Liver (tissue), 9 donors: ENCODE data around the gene USP37. TPM values are rescaled to one million over a fixed set of nuclear protein-coding genes. Genes with fewer than 3 reads are reported as not detected.

Experiments
- DNase-seq: peaks from one replicate; pipeline ENCODE4 v3.0.0-alpha.2; 2017; ENCODE audit warnings: low spot score
- H3K27ac ChIP-seq, 2 donors: one replicate each; pipeline ENCODE4 v1.7.0; 2013; ENCODE audit warnings: inconsistent platforms in 2 of 2, low read length in 2 of 2, control low read depth in 1 of 2, low read depth in 1 of 2, mild to moderate bottlenecking in 1 of 2
- H3K27me3 ChIP-seq, 4 donors: one replicate each; pipeline versions ENCODE4 v1.6.1 to v1.7.0; 2013; ENCODE audit warnings: low read length in 3 of 4, inconsistent platforms in 1 of 4, mild to moderate bottlenecking in 1 of 4, moderate library complexity in 1 of 4; ENCODE audit not compliant: control insufficient read depth in 4 of 4, insufficient read depth in 4 of 4
- H3K36me3 ChIP-seq, 4 donors: one replicate each; pipeline versions ENCODE4 v1.6.1 to v1.7.0; 2013; ENCODE audit warnings: low read length in 3 of 4, mild to moderate bottlenecking in 3 of 4, low read depth in 1 of 4, moderate library complexity in 1 of 4; ENCODE audit not compliant: control insufficient read depth in 4 of 4, insufficient read depth in 3 of 4
- H3K4me1 ChIP-seq, 4 donors: one replicate each; pipeline versions ENCODE4 v1.6.1 to v1.7.0; 2013; ENCODE audit warnings: low read length in 3 of 4, mild to moderate bottlenecking in 3 of 4, moderate library complexity in 1 of 4; ENCODE audit not compliant: control insufficient read depth in 4 of 4, insufficient read depth in 4 of 4
- H3K4me3 ChIP-seq, 3 donors: one replicate each; pipeline versions ENCODE4 v1.6.1 to v1.7.0; 2013; ENCODE audit warnings: low read length in 3 of 3, control low read depth in 1 of 3, low read depth in 1 of 3, mild to moderate bottlenecking in 1 of 3
- H3K9ac ChIP-seq, 2 donors: one replicate each; pipeline ENCODE4 v1.7.0; 2013; ENCODE audit warnings: low read length in 2 of 2, mild to moderate bottlenecking in 2 of 2, moderate library complexity in 2 of 2, control low read depth in 1 of 2, low read depth in 1 of 2
- H3K9me3 ChIP-seq, 4 donors: one replicate each; pipeline versions ENCODE4 v1.6.1 to v1.7.0; 2013; ENCODE audit warnings: low read length in 3 of 4; ENCODE audit not compliant: control insufficient read depth in 4 of 4
- EGR1 ChIP-seq, 2 donors: IDR thresholded peaks; 2 replicates each; pipeline ENCODE4 v1.6.1; 2016 to 2018; ENCODE audit warnings: antibody characterized with exemption in 2 of 2, low read depth in 2 of 2
- FOXA1 ChIP-seq: IDR thresholded peaks from 2 replicates; pipeline ENCODE4 v1.6.1; 2016; ENCODE audit warnings: antibody characterized with exemption
- FOXA2 ChIP-seq: IDR thresholded peaks from 2 replicates; pipeline ENCODE4 v1.6.1; 2016; ENCODE audit warnings: antibody characterized with exemption
- GABPA ChIP-seq, 2 donors: IDR thresholded peaks in 1 of 2; conservative IDR thresholded peaks in 1 of 2; 2 replicates each; pipeline ENCODE4 v1.6.1; 2016; ENCODE audit warnings: antibody characterized with exemption in 2 of 2, mild to moderate bottlenecking in 1 of 2, moderate library complexity in 1 of 2
- HNF4A ChIP-seq, 2 donors: conservative IDR thresholded peaks; 2 replicates each; pipeline ENCODE4 v1.6.1; 2016; ENCODE audit warnings: antibody characterized with exemption in 2 of 2, mild to moderate bottlenecking in 2 of 2
- HNF4G ChIP-seq: IDR thresholded peaks from 2 replicates; pipeline ENCODE4 v1.6.1; 2016; ENCODE audit warnings: antibody characterized with exemption
- JUND ChIP-seq, 2 donors: IDR thresholded peaks; 2 replicates each; pipeline ENCODE4 v1.6.1; 2016; ENCODE audit warnings: antibody characterized with exemption in 2 of 2
- NR2F2 ChIP-seq: IDR thresholded peaks from 2 replicates; pipeline ENCODE4 v1.6.1; 2016; ENCODE audit warnings: antibody characterized with exemption
- RAD21 ChIP-seq, 2 donors: IDR thresholded peaks; 2 replicates each; pipeline ENCODE4 v1.6.1; 2016; ENCODE audit warnings: antibody characterized with exemption in 2 of 2, mild to moderate bottlenecking in 2 of 2
- RXRA ChIP-seq, 2 donors: IDR thresholded peaks; 2 replicates each; pipeline ENCODE4 v1.6.1; 2017 to 2018; ENCODE audit warnings: antibody characterized with exemption in 2 of 2, mild to moderate bottlenecking in 1 of 2
- SP1 ChIP-seq: IDR thresholded peaks from 2 replicates; pipeline ENCODE4 v1.6.1; 2018; ENCODE audit warnings: antibody characterized with exemption, mild to moderate bottlenecking
- TAF1 ChIP-seq: conservative IDR thresholded peaks from 2 replicates; pipeline ENCODE4 v1.6.1; 2016; ENCODE audit warnings: antibody characterized with exemption, mild to moderate bottlenecking
- YY1 ChIP-seq: IDR thresholded peaks from 2 replicates; pipeline ENCODE4 v1.6.1; 2016; ENCODE audit warnings: antibody characterized with exemption, mild to moderate bottlenecking
- WGBS: extraction: QIAGEN DNeasy Blood & Tissue Kit; methylation state at CpG from one replicate; pipeline ENCODE4 v1.1.7; 2013; 5-methylcytosine and 5-hydroxymethylcytosine counted together
- polyA plus RNA-seq, 2 donors: library from polyadenylated mRNA; stranded (reverse) in 1 of 2; unstranded in 1 of 2; fragments of 200-250 nt in 1 of 2; fragments of >200 nt in 1 of 2; fragmentation: Nextera tagmentation in 1 of 2; extraction: Ambion mirVana in 1 of 2; gene quantifications; one replicate each; pipeline versions ENCODE4 v1.2.1 to v1.2.3, GENCODE V29; 2013 to 2015
- total RNA-seq, 2 donors: library from RNA; depleted of rRNA; stranded (reverse); fragments of >200 nt; gene quantifications; one replicate each; pipeline ENCODE4 v1.2.3, GENCODE V29; 2014
- TF ChIP-seq, protein P1 (sequence below): IDR thresholded peaks from 2 replicates; pipeline ENCODE4 v1.6.1; 2016; ENCODE audit warnings: antibody characterized with exemption, mild to moderate bottlenecking
- TF ChIP-seq, protein P2 (sequence below): fragments of 150-350 bp; IDR thresholded peaks from 2 replicates; pipeline ENCODE4 v1.5.1; 2017; ENCODE audit warnings: improper control_type of control experiment, low read depth, low read length; ENCODE audit not compliant: missing input control
- TF ChIP-seq, protein P3 (sequence below): IDR thresholded peaks from 2 replicates; pipeline ENCODE4 v1.6.1; 2016; ENCODE audit warnings: antibody characterized with exemption
- TF ChIP-seq, protein P4 (sequence below): IDR thresholded peaks from 2 replicates; pipeline ENCODE4 v1.6.1; 2016; ENCODE audit warnings: antibody characterized with exemption
- TF ChIP-seq, protein P5 (sequence below): IDR thresholded peaks from 2 replicates; pipeline ENCODE4 v1.6.1; 2016; ENCODE audit warnings: antibody characterized with exemption
- donor health status: healthy.
- donor health status: healthy.
- donor health status: healthy.
- donor health status: healthy.
- donor health status: healthy.

The USP37 gene
- total and polyA plus RNA-seq, 4 donors: 1.4 to 10.9 (median 4.7) TPM

DNA sequence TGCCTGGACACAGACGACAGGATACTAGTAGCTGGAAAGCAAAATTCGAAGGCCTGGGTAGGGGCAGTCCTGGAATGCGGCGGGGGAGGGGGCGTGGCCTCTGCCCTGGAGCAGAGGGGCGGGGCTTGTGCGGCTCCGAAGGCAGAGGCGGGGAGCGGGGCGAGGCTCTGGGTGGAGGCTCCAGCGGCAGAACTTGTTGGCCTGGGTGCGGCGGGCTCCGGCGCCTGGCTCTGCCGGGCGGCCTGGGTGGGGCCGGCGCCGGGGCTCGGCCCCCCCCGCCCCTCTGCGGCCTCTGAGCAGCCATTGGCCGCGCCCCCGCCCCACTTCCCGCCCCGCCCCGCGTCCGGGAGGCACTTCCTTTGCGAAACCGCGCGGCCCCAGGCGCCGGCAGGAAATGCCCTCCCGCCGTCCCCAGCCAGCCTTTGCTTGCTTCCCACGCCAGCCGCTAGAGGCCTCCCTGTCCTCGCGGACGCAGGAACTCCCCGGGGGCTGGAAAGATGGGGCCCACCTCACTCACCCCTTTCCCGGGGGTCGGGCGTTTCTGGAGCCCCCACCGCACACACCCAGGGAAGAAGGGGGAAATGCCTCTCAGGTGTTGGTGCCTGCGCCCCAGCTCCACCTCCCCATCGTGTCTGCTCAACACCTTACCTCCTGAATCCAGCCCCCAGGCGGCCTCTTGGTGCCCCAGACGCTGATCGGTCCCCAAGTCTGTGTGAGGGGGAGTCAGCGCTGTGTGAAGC is 161.8 kb downstream of the USP37 start:
- peak overlapping the region; percentile 40 to 46 (median 42) for H3K4me3 ChIP-seq
- peaks cover 18 to 60% (median 51%) of the 10 kb centered on the region in 4 donors for H3K4me1 ChIP-seq
- peak overlapping the region; percentile 18 to 62 for H3K9ac ChIP-seq
- TF ChIP-seq TAF1 (no peak), GABPA (IDR thresholded peaks at IDR 0.05 in 1 of 2, conservative IDR thresholded peaks at IDR 0.05 in 1 of 2) (peak; percentile 27 to 84), YY1 (peak; percentile 56), EGR1 (IDR thresholded peaks at IDR 0.05; ENCODE audit: low read depth in 2 of 2) (peak; percentile 73 to 74), RAD21 (IDR thresholded peaks at IDR 0.05) (peak; percentile 80 to 84), HNF4G (peak; percentile 4), RXRA (IDR thresholded peaks at IDR 0.05) (peak in 1 of 2 donors; percentile 5), SP1 (peak; percentile 61), HNF4A (conservative IDR thresholded peaks at IDR 0.05) (peak in 1 of 2 donors; percentile 18), JUND (IDR thresholded peaks at IDR 0.05) (no peak), NR2F2 (peak; percentile 5), FOXA1 (no peak), FOXA2 (no peak)
- TF ChIP-seq, protein P1, sequence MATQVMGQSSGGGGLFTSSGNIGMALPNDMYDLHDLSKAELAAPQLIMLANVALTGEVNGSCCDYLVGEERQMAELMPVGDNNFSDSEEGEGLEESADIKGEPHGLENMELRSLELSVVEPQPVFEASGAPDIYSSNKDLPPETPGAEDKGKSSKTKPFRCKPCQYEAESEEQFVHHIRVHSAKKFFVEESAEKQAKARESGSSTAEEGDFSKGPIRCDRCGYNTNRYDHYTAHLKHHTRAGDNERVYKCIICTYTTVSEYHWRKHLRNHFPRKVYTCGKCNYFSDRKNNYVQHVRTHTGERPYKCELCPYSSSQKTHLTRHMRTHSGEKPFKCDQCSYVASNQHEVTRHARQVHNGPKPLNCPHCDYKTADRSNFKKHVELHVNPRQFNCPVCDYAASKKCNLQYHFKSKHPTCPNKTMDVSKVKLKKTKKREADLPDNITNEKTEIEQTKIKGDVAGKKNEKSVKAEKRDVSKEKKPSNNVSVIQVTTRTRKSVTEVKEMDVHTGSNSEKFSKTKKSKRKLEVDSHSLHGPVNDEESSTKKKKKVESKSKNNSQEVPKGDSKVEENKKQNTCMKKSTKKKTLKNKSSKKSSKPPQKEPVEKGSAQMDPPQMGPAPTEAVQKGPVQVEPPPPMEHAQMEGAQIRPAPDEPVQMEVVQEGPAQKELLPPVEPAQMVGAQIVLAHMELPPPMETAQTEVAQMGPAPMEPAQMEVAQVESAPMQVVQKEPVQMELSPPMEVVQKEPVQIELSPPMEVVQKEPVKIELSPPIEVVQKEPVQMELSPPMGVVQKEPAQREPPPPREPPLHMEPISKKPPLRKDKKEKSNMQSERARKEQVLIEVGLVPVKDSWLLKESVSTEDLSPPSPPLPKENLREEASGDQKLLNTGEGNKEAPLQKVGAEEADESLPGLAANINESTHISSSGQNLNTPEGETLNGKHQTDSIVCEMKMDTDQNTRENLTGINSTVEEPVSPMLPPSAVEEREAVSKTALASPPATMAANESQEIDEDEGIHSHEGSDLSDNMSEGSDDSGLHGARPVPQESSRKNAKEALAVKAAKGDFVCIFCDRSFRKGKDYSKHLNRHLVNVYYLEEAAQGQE: peak; percentile 91
- TF ChIP-seq, protein P2, sequence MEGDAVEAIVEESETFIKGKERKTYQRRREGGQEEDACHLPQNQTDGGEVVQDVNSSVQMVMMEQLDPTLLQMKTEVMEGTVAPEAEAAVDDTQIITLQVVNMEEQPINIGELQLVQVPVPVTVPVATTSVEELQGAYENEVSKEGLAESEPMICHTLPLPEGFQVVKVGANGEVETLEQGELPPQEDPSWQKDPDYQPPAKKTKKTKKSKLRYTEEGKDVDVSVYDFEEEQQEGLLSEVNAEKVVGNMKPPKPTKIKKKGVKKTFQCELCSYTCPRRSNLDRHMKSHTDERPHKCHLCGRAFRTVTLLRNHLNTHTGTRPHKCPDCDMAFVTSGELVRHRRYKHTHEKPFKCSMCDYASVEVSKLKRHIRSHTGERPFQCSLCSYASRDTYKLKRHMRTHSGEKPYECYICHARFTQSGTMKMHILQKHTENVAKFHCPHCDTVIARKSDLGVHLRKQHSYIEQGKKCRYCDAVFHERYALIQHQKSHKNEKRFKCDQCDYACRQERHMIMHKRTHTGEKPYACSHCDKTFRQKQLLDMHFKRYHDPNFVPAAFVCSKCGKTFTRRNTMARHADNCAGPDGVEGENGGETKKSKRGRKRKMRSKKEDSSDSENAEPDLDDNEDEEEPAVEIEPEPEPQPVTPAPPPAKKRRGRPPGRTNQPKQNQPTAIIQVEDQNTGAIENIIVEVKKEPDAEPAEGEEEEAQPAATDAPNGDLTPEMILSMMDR: peak; percentile 88
- TF ChIP-seq, protein P3, sequence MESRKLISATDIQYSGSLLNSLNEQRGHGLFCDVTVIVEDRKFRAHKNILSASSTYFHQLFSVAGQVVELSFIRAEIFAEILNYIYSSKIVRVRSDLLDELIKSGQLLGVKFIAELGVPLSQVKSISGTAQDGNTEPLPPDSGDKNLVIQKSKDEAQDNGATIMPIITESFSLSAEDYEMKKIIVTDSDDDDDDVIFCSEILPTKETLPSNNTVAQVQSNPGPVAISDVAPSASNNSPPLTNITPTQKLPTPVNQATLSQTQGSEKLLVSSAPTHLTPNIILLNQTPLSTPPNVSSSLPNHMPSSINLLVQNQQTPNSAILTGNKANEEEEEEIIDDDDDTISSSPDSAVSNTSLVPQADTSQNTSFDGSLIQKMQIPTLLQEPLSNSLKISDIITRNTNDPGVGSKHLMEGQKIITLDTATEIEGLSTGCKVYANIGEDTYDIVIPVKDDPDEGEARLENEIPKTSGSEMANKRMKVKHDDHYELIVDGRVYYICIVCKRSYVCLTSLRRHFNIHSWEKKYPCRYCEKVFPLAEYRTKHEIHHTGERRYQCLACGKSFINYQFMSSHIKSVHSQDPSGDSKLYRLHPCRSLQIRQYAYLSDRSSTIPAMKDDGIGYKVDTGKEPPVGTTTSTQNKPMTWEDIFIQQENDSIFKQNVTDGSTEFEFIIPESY: no peak
- TF ChIP-seq, protein P4, sequence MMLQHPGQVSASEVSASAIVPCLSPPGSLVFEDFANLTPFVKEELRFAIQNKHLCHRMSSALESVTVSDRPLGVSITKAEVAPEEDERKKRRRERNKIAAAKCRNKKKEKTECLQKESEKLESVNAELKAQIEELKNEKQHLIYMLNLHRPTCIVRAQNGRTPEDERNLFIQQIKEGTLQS: no peak
- TF ChIP-seq, protein P5, sequence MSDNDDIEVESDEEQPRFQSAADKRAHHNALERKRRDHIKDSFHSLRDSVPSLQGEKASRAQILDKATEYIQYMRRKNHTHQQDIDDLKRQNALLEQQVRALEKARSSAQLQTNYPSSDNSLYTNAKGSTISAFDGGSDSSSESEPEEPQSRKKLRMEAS: no peak
- no peaks in the 10 kb centered on the region for H3K27me3 ChIP-seq
- H3K36me3 ChIP-seq: peaks cover 7 to 19% (median 12%) of the 10 kb centered on the region in 4 donors
- peak; percentile 97 for DNase-seq
- H3K9me3 ChIP-seq: no peaks in the 10 kb centered on the region
- WGBS: 1% methylated on average over 56 of the region's 56 CpGs
- peak overlapping the region; percentile 77 to 86 for H3K27ac ChIP-seq
